H7 (cell line): Measurements from ENCODE around the gene RIN3. TPM values are rescaled to one million over a fixed set of nuclear protein-coding genes. Genes with fewer than 3 reads are reported as not detected.

Source experiments
- DNase-seq: peaks from one replicate; pipeline ENCODE4 v3.0.0; 2012
- H3K27me3 ChIP-seq: 2 replicates; pipeline ENCODE4 v1.6.0; 2011; ENCODE audit warnings: mild to moderate bottlenecking, low read length; ENCODE audit not compliant: control insufficient read depth, insufficient read depth
- H3K36me3 ChIP-seq: replicated peaks from 2 replicates; pipeline ENCODE4 v1.5.1; 2011; ENCODE audit warnings: low read length; ENCODE audit not compliant: control insufficient read depth, insufficient read depth
- H3K4me3 ChIP-seq: 2 replicates; pipeline ENCODE4 v1.5.1; 2011; ENCODE audit warnings: low read depth, mild to moderate bottlenecking, control low read depth, low read length, moderate library complexity; ENCODE audit not compliant: insufficient read depth
- total RNA-seq: library from RNA; depleted of rRNA; stranded (reverse); fragments of >200 nt; shearing (Covaris generic); gene quantifications from 2 replicates; pipeline ENCODE4 v1.2.3, GENCODE V29; 2014

The RIN3 gene
- total RNA-seq, 1 experiment from 2014 or later: 0.76 TPM

DNA sequence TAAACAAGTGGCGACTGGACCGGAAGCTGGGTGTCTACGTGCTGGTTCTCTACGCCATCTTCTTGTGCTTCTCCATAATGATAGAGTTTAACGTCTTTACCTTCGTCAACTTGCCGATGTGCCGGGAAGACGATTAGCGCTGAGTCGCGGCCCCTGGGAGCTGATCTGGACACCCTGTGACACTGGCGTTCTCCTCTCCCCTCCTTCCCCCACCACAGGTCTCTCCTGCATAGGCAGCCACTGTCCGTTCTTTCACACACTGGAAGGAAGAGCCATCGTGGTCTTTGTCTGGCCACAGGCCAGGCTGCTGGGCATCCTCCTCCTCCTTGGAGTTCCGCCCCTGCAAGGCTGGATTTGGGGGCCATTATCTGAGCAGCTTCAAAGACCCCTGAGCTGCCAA, 20.1 kb upstream of the RIN3 start:
- DNase-seq: no peak
- Histone ChIP-seq H3K4me3 (no peak overlapping the region), H3K36me3 (no peaks in the 10 kb centered on the region), H3K27me3 (no peaks in the 10 kb centered on the region)

DNA sequence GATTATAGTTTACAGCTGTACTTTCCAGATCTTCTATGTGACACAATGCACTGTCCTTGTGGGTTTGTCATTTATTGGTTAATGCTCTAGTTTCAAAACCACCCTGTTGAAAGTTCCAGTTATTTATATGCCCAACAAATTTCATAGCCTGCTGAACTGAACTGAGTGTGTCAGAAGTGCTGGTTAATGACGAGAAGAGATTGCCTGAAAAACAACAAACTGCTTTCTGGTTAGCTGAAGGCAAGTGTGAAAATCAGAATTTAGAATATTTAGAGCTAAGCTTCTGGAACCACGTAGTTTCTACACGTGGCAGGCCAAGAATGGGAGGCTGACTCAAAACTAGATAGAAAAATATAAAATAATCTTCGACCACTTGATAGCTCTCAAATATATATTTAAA, 19.1 kb upstream of the RIN3 start:
- H3K27me3 ChIP-seq: no peaks in the 10 kb centered on the region
- H3K36me3 ChIP-seq: no peaks in the 10 kb centered on the region
- DNase-seq: no peak
- no peak overlapping the region for H3K4me3 ChIP-seq

DNA sequence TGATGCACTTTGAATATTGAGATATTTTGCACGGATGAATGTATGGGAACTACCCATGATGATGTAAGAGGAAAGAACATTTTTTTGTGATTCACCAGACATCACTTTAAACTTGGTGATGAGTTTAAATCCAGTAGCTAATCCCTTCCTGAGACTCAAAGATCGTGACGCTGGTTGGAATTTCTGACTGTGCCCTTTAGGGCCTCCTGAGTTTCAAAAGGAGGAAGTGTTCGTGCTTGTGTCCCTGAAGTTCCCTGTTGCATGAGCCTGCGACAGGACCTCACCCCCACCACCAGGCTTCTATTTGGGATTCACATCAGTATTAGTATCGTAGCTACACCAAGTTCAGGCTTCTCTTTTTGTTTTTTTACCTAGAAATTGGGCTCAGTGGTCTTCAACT, 18.6 kb upstream of the RIN3 start:
- no peak for DNase-seq
- no peak overlapping the region for H3K4me3 ChIP-seq

DNA sequence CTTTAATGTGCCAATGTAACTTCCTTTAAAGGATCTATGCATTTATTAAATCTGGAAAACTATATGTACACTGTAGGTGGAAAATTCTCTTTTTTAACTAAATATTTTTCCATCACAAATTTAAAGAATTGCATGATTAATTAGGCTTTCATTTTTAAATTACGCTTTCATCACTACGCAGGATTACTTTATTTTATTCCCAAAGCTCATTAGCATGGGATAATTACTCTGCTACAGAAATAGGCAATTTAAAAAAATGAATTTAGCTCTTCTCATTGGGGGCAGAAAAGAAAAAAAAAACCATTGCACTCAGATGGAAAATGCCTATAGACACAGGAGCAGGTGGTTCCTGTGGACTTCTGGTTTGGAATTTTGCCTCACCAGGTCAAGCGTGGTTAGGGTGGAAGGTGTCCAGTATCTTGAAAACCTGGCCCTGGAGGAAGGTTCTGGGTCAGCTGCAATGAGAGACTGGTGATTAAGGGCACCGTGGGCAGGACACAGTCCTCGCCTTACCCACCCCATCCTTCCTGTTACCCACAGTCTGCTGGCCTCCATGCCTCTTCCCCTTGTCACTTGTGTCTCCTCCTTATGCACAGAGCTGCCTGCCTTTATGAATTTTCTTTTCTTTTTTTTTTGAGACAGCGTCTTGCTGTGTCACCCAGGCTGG, 17.3 kb upstream of the RIN3 start:
- no peak for DNase-seq
- H3K27me3 ChIP-seq: no peaks in the 10 kb centered on the region
- no peak overlapping the region for H3K4me3 ChIP-seq
- H3K36me3 ChIP-seq: no peaks in the 10 kb centered on the region

More for the DNA sequence above, 18.6 kb upstream of the RIN3 start:
- H3K27me3 ChIP-seq: no peaks in the 10 kb centered on the region
- H3K36me3 ChIP-seq: no peaks in the 10 kb centered on the region

DNA sequence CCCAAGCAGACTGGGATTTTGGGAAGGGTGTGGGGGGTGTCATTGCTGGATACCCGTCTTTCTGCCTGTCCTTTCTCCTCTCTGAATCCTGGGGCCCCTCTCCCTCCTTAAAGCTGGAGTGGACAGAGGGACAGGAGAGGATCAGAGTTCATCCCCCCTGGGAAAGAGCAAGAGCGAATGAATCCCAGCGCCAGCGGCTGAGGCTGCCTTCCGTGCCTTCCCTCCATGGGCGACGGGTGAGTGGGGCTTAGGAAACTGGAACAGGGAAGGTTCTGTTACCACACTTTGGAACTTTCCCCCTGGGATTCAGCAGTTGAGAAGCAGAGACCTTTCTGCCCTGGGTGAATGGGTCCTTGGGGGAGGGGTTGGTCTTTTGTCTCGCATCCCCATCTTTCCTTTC, 16.2 kb upstream of the RIN3 start:
- H3K4me3 ChIP-seq: no peak overlapping the region
- no peaks in the 10 kb centered on the region for H3K36me3 ChIP-seq
- no peak for DNase-seq
- H3K27me3 ChIP-seq: no peaks in the 10 kb centered on the region

DNA sequence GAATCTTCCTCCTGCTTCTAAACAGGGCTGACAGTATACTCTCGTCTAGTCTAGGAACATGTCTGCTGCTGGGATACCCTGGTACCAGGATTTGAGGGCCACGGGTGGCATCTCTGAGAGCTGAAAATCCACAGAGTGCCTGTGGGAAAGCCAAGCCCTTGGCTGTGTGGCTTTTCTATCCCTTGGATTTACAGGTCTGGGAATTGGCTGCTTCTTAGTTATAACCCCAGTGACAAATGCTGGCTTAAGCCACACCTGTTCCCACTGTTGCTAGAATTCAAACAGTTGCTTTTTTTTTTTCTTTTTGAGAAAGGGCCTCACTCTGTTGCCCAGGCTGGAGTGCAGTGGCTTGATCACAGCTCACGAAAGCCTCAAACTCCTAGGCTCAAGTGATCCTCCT, 14.3 kb upstream of the RIN3 start:
- no peaks in the 10 kb centered on the region for H3K36me3 ChIP-seq
- no peak for DNase-seq
- H3K27me3 ChIP-seq: no peaks in the 10 kb centered on the region
- no peak overlapping the region for H3K4me3 ChIP-seq

DNA sequence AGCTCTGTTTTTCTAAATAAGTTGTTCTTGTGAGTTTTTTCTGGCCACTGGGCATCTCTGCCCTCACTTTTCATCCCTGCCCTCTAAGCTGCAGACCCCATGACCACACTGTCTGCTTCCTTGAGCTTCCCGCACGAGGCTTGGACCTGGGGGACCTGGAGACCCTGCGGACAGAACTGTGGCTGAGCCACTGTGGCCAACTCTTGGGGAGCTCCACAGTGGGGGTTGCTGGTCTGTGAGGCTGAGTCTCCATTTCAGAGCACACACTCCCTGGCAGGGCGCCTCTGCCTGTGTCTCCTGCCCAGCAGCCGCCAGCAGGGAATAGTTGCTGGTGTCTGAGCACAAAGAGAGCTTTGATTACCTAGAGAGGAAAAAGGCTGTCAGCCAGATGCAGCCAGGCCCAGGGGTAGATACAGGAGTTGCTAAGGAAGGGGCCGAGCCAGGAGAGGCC, 13.1 kb upstream of the RIN3 start:
- H3K36me3 ChIP-seq: no peaks in the 10 kb centered on the region
- H3K4me3 ChIP-seq: no peak overlapping the region
- DNase-seq: peak; percentile 56
- no peaks in the 10 kb centered on the region for H3K27me3 ChIP-seq

DNA sequence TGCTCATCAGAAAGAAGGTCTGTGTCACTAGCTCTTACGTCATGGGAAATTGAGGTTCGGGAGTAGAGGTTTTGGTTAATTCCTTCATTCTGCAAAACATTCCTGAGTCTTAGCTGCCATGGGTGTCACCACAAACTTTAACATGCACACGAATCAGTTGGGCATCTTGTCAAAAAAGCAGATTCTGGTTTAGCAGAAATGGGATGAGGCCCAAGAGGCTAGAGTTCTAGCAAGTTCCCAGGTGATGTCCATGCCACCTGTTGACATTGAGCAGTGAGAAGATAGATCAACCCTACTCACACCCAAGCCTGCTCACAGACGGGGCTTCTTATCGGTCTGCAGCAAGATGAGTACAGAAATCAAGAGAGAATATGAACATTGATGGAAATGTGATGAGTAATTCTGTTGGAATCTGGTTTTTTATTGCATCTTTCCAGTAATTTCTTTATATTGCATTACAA, 11.7 kb upstream of the RIN3 start:
- Histone ChIP-seq H3K4me3 (no peak overlapping the region), H3K36me3 (no peaks in the 10 kb centered on the region), H3K27me3 (no peaks in the 10 kb centered on the region)
- no peak for DNase-seq

DNA sequence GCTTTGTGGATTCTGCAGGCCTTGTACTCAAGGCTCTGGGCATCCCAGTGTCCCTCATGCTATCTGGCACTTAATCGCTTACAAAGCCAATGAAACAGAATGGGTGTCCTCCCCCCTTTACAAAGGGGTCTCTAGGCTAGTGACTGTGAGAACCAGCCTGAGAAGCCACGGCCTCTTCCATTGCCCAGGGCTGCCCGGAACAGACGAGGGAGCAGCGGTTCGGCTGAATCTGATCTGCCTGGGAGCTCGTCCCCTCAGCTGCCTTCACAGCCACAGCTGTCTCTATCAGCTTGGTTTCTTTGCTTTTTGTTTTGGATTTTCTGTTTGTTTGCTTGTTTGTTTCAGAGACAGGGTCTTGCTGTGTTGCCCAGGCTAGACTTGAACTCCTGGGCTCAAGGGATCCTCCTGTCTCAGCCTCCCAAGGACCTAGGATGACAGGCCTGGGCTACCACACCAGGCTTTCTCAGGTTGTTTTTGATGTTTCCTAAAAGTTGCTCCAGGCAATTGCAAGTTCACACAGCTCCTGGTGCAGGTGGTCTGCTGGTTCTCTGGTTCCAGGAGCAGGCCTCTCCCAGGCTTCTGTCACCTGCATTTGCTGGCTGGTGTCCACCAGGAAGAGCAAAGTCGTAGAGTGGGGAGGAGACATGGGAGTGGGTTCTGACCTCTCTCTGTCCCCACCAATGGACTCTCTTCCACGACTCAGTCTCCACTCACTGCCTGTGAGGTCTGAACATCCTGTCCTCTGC, 10.9 kb upstream of the RIN3 start:
- no peaks in the 10 kb centered on the region for H3K27me3 ChIP-seq
- DNase-seq: no peak
- H3K36me3 ChIP-seq: no peaks in the 10 kb centered on the region
- H3K4me3 ChIP-seq: no peak overlapping the region

DNA sequence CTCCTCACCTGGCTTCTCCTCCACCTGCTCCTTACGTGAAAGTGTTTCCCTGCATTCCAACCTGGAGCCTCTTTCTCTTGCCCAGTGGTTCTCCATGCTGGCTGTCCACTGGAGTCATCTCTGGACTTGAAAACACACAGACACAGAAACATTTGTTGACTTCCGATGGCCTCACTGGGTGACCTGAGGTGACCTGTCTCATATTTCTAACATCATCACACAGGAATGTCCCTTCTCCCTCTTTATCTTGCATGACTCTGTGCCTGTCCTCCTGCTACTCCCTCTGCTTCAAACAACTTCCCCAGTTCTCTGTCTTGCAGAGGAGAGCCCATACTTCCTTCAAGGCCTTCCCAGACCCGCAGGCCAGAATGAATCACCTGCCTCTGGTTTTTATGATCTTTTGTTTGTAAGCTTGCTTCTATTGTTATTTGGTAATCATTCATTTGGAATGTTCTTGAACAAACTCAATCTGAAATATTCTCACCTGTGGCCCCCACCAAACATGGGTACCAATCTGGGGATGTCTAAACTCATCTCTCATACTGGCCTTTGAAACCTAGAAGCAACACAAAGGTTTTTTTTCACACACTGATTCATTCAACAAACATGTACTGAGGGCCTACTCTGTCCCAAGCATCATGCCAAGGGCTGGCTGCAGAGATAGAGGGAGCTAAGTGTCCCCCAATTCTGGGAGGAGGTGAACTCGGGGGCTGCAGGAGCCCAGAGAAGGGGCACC, 9.7 kb upstream of the RIN3 start:
- Histone ChIP-seq H3K27me3 (no peaks in the 10 kb centered on the region), H3K4me3 (no peak overlapping the region), H3K36me3 (no peaks in the 10 kb centered on the region)
- no peak for DNase-seq

DNA sequence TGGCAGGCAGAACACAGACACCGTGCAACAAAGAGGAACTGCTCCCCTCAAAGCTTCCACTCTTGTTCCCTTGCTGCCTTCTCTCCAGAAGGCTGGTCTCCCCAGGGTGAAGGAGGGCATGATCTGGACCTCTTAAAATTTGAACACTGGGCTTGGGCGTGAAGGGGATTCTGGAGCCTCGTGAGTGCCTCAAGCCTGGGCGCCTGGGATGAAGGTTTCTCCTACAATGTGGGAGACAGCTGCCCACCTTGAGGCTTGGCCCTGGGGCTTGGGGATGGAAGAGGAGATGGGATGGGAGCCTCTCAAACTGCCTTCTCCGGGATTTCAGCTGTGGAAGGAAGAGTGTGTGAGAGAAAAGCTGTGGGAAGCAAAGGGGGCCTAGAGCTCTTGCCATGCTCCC, 7.8 kb upstream of the RIN3 start:
- H3K27me3 ChIP-seq: no peaks in the 10 kb centered on the region
- no peak overlapping the region for H3K4me3 ChIP-seq
- DNase-seq: no peak
- H3K36me3 ChIP-seq: no peaks in the 10 kb centered on the region

DNA sequence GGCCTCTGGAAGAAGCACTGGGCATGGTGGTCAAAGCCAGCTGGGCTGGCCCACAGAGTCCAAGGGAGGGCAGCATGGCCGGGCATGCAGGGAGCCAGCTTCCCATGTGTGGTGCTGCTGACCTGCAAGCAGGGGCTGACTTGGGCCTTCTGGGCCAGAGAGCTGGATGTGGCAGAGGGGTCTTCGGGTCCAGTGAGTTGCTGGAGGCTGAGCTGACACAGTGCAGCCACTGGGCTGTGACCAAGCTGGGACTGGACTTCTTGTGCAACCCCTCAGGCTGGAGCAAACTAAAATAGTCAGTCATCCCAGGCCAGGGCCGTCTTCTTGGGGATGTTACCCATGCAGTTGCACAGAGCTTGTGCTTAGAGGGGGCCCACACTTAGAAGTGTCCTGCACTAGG, 7.3 kb upstream of the RIN3 start:
- no peak for DNase-seq

DNA sequence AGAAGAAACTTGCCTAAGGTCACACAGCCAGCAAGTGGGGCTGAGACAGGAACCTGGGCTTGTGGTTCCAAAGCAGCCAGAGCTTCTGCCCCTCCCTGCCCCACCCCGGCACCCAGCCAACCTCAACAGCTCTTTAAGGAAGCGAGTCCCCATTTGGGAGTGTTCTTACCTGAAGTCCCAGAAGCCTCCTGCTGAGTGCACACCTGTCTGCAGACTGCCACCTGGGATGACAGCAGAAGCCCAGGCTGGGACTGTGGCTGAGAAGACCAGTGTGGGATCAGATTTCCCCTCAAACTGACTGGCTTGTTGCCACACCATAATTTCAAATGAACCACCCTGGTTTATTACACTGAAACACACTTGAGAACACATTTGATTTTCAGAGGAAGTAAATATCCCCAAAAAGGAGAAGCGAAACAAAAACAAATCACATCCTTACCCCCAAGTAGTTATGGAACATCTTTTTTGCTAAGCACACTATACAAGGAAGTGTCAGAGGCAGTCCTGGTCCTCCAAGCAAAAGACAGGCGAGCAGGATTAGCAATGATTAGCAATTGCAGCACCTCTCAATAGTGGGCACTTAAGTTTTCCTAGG, 6.3 kb upstream of the RIN3 start:
- Histone ChIP-seq H3K4me3 (no peak overlapping the region), H3K36me3 (no peaks in the 10 kb centered on the region), H3K27me3 (no peaks in the 10 kb centered on the region)
- DNase-seq: no peak

More for the DNA sequence above, 7.3 kb upstream of the RIN3 start:
- Histone ChIP-seq H3K36me3 (no peaks in the 10 kb centered on the region), H3K27me3 (no peaks in the 10 kb centered on the region), H3K4me3 (no peak overlapping the region)

DNA sequence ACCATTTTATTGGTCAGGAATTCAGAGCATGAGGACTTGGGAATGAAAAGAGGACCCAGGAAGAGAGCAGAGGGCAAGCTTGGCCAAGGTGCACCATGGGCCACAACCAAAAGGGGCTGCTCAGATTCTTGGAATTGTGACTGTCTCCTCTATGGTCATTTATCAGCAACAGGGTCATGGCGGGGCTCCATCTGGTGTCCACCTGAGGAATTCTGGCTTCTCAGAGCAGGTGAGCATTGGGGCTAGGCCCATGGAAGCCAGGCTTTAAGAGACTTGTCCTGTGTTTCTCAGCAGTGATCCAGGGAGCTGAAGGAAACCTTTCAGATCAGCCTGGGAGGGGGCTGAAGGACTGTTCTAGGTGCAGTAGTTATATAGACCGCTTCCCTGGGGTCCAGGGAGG, 2.6 kb upstream of the RIN3 start:
- H3K4me3 ChIP-seq: no peak overlapping the region
- no peaks in the 10 kb centered on the region for H3K36me3 ChIP-seq
- peak; percentile 78 for DNase-seq
- peaks cover 30% of the 10 kb centered on the region for H3K27me3 ChIP-seq
